ENCODE measurements around the gene GPLD1.
"Not testable (repeated sequence)": the region's sequence is repeated elsewhere in the genome, so short reads cannot be mapped to it uniquely, and the experiment has no call there.

The GPLD1 gene

GRCh38 chr6:24408719-24409410, 80.5 kb downstream of the GPLD1 start:
- no peak for DNase-seq

GRCh38 chr6:24405262-24405661, 84.1 kb downstream of the GPLD1 start:
- no peak for DNase-seq

- no peak for DNase-seq
These were observed 85.9 kb downstream of the GPLD1 start for GRCh38 chr6:24403501-24403824.

GRCh38 chr6:24402697-24403500, 86.5 kb downstream of the GPLD1 start, which contains the start of gene MRS2:
Gene MRS2 (plus strand): TSS chr6:24402936. CDS start chr6:24403047, 111 bp downstream.
- peak; percentile 79 for DNase-seq

- no peak for DNase-seq
These were observed 87.9 kb downstream of the GPLD1 start for GRCh38 chr6:24401458-24401857.

GRCh38 chr6:24400045-24401039, 89.0 kb downstream of the GPLD1 start:
- DNase-seq, result not testable (repeated sequence)

GRCh38 chr6:24397631-24398030, 91.7 kb downstream of the GPLD1 start:
- DNase-seq, result no peak

GRCh38 chr6:24396824-24397223, 92.6 kb downstream of the GPLD1 start:
- DNase-seq, result no peak

GRCh38 chr6:24394780-24395437, 94.5 kb downstream of the GPLD1 start:
- no peak for DNase-seq

- no peak for DNase-seq
These were observed 95.2 kb downstream of the GPLD1 start for GRCh38 chr6:24394061-24394779.

- DNase-seq, result no peak
These were observed 97.5 kb downstream of the GPLD1 start for GRCh38 chr6:24391756-24392405.

- DNase-seq, result no peak
These were observed 98.2 kb downstream of the GPLD1 start for GRCh38 chr6:24391208-24391607.

- no peak for DNase-seq
These were observed 101.6 kb downstream of the GPLD1 start for GRCh38 chr6:24387818-24388217.

GRCh38 chr6:24385536-24386269, 103.7 kb downstream of the GPLD1 start:
- DNase-seq, result no peak

GRCh38 chr6:24384369-24385130, 104.8 kb downstream of the GPLD1 start:
- DNase-seq, result not testable (repeated sequence)

GRCh38 chr6:24382891-24383494, 106.4 kb downstream of the GPLD1 start:
- not testable (repeated sequence) for DNase-seq

GRCh38 chr6:24382220-24382540, 107.2 kb downstream of the GPLD1 start:
- no peak for DNase-seq

GRCh38 chr6:24381476-24382219, 107.7 kb downstream of the GPLD1 start:
- DNase-seq, result no peak
